ENCODE data around the gene WAC.

DNA sequence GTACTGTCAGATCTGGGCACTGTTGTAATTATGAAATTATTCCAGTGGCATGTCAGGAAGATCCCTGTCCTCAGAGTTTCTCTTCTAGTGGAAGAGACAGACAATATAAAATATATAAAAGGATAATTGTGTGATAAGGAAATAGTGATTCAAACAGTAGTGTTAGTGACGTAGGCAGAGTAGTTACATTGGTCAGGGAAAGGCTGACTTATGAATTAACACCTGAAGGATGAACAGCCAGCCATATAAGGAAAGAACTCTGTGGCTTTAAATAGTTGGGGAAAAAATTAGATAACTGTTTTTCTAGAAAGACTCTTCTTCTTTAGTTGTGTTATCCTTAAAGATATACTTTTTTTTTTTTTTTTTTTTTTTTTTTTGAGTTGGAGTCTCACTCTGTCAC, 37.7 kb downstream of the WAC start:
- TF ChIP-seq CTCF (IDR thresholded peaks at IDR 0.05) (no peak), POLR2A (IDR thresholded peaks at IDR 0.05) (no peak), EP300 (IDR thresholded peaks at IDR 0.05) (no peak)
